HG02759 (cell line): ENCODE measurements around the gene TULP4.

ENCODE experiments used
- ATAC-seq: cut with Tn5 transposase; IDR thresholded peaks from one replicate; pipeline ENCODE4 v1.9.1; 2021; ENCODE audit warnings: mild to moderate bottlenecking, moderate library complexity; ENCODE audit not compliant: unreplicated experiment

TULP4 gene

DNA sequence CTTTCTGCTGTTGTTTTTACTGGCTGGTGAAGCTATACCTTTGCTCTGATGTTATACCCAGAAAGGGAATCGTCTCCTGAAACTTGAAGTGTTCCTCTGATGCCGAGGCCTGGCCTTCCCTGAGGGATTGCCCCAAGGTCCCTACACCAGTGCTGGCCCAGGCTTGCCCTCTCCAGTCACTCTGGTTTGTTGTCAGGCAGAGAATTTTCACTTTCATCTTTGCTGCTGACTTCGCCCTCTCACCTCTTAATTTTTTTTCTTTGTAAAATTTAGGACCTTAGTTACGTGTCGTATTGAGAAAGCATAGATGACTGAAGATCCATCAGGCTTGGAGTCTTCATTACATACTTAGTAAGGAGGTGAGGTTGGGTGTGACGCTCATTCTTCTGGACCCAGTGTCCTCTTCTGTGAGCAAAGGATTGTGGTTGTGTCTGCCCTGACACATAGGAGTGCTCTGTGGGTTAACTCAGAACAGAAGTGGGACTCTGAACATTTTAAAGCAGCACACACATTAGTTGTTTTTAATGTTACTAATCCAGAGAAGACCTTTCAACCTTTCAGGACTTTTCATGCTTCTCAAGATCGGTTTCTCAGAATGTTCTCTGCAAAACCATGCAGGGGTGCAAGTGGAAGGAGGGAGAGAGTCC is 45.4 kb downstream of the TULP4 start:
- ATAC-seq: peak; percentile 66

DNA sequence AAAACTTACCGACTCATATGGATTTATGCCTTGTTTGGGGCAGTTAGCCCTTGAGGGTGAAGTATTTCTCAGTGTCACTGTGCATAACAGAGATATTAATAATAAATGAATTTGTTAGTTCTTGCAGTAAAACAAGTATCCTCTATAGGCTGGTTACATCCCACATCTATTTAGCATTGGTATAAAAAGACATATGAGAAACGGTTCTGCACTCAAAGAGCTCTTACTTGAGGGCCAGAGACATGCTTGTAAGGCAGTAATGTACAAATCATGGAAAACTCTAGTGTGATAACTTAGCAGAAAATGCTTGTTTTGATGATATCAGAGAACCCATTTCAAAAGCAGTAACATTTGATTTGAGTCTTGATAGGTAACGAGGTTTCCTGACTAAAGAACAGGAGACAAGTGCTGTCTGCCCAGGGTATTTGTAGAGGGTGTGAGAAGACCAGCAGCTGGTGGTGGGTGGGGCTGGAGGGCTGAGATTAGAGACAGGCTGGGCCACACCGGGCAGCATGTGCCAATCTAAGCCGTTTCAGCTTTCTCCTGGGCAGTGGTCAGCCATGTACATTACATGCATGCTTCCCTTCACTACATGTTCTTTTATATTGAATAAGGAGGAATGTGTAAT is 46.3 kb downstream of the TULP4 start:
- ATAC-seq: no peak

DNA sequence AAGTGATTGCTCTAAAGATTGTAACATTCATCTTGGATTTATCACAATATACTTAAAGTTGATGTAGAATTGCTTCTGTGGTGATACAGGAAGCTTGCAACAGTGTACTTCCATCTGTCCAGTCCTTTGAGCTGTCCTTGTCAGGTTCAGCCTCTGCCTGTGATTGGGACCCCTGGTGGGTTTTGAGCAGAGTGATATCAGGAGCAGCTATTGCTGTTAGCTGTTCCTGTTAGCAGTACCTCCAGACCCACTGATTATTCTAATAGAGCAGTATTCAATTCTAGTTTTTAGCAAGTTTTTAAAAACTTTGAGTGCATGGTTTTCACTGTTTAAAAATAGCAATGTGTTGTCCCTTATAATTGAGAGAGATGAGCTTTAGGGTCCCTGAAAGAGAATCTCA is 48.8 kb downstream of the TULP4 start:
- ATAC-seq: no peak

DNA sequence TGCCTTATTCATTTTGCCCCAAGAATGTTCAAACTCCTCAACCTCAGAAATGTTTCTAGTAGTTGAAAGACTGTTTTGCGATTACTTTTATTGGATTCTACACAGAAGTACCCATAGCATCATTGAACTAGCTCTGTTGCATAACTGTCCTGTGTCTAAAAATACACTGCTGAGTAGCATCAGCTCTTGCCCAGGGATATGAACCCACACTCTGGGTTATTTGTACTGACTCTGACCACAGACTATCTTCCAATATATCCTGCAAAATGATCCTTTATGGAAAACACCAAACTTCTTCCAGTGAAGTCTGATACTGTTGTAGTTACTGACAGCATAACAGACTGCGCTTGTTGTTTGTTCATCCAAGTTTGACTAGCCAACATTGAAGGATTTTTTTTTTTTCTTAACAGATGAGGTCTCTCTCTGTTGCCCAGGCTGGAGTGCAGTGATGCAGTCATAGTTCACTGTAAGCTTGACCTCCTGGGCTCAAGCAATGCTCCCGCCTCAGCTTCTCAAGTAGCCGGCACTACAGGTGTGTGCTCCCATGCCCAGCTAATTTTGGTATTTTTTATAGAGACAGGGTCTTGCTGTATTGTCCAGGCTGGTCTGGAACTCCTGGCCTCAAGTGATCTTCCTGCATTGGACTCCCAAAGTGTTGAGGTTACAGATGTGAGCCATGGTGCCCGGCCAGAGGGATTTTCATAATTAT is 49.9 kb downstream of the TULP4 start:
- ATAC-seq: no peak

DNA sequence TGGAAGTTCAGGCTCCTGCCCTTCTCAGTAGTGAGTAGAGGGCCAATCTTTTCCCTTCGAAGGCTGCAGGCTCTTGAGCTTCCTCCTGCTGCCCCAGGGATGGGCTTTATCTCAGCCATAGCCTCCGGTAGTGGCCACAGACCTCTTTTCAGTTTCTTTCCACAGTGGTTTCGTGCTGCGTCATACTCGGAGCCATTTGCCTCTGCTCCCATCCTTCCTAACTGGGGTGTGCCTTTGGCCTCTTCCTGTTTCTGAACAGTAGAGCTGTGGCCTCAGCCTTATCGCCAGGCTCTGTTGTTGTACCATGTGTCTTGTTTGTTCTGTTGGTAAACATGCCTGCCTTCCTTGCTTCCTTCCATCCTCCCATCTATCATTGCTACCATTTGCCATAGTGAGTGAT is 54.1 kb downstream of the TULP4 start:
- ATAC-seq: no peak

DNA sequence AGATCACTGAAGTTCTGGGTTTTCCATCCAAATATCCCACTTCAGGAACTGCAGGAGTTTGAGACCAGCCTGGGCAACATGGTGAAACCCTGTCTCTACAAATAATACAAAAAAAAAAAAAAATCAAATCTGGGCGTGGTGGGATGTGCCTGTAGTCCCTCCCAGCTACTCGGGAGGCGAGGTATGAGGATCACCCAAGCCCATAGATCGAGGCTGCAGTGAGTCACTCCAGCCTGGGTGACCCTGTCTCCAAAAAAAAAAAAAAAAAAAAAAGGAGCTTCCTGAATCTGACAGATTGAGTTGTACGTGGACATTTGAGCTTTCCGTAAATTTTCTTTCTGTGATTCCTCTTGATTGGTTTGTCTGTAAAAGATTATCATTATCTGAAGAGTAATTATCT is 55.6 kb downstream of the TULP4 start:
- ATAC-seq: no peak

DNA sequence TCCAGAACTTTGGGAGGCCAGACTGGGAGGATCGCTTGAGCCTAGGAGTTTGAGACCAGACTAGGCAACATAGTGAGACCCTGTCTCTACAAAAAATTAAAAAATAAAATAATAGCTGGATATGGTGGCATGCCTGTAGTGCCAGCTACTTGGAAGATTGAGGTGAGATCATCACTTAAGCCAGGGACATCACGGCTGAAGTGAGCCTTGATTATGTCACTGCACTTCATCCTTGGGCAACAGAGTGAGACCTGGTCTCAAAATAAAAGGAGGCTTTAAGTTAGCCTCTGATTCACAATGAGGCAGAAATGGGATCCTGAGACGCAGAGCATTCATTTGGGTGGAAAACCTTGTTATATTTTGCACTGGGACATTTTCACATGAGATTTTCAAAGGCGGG is 57.0 kb downstream of the TULP4 start:
- ATAC-seq: no peak

DNA sequence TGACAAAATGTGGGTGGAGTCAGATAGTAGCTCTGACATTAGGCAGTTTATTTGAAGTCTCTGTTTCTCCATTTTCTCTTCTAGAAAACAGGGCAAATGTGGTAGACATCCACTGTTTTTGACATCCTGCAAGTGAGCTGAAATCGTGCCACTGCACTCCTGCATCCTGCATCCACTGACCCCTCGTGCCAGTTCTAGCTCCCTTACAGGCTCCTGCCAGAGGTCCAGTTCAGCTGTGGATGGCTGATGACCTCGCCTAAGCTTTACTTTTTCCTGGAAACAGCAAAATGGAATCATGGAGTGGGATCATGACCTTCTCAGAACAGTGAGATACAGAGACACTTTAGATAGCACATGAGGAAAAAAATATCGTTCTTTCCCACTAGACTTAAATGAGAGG is 58.5 kb downstream of the TULP4 start:
- ATAC-seq: no peak

DNA sequence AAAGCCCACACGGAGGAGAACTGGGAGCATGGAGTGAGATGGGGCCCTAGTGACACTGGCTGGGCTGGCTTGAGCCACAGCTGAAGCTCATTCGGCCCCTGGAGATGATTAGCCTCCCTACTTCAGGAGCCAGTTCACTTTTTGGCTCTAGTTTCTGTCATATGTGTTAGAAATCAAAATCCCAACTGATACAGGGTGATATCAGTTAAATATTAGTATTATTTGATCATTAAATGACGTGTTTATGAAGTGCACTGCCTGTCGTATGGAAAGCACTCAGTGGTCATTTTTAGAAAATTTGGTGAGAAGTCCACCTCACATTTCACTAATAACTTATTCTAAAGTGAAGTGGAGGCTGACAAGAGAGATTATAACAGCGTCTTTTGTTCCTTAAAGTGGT is 59.0 kb downstream of the TULP4 start:
- ATAC-seq: no peak

DNA sequence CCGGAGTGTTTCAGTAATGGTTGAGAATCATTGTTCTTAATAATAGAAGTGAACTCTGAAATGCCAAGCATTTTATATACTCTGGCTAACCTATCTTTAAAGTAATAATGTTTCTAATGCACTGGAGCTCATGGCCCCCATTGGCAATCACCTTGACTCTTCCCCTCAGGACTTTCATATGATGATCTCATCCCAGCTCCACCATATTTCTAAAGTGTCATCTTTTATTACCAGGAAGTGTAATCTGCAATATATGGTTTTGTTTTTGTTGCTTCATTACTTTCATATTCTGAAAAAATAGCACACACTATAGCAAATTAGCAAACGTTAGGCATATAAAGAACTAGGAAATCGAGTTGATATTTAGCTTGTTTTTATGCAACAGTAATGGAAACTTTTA is 60.3 kb downstream of the TULP4 start:
- no peak for ATAC-seq

DNA sequence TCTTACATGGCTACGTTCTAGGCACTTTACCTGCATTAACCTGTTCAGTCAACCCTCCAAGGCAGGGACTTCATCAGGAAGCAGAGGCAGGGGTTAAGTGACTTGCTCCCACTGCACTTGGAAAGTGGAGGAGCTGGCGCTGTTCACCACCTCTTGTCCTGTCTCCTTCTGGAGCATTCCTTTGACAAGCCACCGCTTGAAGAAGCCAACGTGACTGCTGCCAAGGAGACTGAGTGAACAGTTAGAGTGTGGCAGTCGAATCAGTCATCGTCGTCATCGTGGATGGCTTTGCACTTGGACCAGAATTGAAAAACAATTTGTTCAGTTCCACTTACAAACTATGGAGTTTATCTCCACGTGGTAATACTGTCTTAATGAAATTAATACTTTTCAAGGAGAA is 60.9 kb downstream of the TULP4 start:
- ATAC-seq: no peak

DNA sequence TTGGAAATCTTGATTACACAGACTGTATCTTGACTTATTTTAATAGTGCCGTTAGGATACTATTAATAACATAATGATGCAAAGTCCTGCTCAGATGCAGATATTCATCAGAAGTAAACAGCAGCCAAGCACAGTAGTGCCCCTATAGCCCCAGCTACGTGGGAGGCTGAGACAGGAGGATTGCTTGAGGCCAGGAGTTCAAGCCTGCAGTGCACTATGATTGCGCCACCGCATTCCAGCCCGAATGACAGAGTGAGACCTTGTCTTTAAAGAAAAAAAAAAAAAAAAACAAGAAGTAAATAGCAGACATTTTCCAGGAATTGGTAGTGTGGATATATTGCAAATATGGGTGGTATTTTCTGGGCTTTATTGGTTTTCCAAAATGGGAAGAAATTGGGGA is 61.8 kb downstream of the TULP4 start:
- ATAC-seq: no peak

DNA sequence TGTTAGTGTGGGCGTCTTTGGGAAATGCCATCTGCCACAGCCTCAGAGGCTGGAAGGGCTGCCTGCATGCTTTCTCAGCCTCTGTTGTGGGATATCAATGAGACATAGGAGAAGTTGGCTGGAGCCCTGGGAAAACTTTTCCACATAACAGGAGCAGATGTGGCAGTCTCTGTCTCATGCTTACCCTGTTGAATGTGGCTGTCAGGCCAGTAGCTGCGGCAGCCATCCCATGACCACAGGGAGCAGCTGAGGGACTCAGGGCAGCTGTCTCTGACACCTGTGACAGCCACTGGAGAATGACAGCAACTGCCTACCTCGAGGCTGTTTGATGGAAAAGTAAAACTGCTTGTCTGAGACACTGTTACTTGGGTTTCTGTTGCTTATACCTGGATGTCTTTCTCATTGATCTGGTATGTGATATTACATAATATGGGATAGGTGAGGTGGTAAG is 64.4 kb downstream of the TULP4 start:
- no peak for ATAC-seq

DNA sequence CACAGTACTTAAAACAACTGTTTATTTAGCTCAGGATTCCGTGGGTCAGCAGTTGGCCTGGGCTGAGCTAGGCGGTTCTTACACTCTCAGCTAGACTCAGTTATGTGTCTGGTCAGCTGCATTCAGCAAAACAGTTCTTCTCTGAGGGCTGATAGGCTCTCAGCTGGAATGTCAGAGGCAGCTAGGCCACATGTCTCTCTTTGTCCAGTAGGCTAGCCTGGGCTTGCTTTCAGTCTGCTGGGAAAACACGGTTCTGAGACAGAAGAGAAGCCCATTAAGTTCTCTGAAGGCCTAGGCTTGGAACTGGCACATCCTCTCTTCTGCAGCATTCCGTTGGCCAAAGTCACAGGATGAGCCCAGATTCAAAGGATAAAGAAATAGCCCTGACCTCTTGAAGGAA is 65.6 kb downstream of the TULP4 start:
- ATAC-seq: no peak

DNA sequence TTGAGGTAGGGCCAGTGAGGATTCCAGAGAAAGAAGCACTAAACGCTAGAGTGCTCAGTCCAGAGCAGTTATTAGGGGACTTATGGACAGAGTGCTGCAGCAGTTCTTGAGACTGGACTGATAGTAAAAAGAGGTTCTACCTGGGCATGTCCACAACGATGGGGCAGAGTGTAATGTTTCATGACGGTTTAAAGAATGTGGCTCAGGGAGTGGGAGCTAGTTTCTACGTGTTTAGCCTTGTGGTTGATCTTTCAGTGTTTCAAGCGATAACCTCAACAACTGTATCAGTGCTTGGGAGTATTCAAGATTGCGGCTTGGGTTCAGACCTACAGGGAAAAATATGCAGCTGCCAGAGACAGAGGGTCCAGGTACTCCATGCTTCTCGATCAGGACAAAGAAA is 67.1 kb downstream of the TULP4 start:
- ATAC-seq: no peak

DNA sequence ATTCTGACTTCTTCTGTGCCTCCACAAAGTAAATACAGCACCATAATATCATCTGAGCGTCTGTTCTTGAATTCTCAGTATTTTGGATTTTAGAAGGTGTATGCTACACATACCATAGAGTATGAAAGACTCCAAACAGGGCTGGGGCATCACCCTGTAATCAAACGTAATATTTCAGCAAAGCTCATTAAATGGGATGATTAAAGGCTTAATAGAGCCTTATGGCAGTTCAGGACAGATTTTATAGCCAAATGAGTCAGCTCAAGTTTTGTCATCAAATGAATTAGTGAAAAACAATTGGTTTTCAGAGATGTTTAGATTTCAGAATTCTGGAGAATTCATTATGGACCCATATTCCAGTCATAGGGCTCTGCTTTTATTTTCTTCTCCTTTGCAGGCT is 68.9 kb downstream of the TULP4 start:
- ATAC-seq: no peak

DNA sequence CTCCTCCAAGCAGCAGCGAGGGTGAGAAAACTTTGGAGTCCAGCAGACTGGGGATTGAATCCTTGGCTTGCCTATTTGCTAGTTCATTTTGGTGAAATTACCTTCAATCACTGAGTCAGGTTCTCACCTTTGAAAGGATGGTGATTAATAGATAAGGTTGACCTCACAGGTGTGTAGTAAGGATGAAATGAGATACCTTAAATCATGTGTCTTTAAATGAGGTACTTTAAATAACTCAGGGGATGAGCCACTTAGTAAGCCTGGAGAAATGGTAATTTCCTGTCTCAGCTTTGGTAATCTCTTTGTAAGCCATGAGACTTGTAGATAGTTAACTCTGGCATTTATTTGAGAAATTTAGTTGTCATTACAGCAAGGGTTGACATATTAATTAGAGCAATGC is 70.2 kb downstream of the TULP4 start:
- ATAC-seq: no peak

DNA sequence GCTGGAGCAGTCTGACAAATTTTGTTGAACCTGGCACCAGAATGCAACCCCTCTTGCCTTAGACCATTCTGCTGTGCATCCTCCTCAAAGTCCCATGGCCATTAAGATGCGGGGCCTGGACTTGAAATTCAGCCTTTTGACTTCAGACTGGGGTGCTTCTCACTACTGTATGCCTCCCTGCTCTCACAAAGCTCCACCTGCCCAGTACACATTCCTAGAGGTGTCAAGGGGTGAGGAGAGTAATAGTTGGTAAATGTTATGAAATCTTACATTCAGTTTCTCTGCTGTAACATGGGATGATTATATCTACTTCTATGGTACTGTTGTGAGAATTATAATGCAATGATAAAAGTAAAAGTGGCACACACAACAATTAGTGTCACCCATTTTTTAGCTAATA is 70.8 kb downstream of the TULP4 start:
- no peak for ATAC-seq

DNA sequence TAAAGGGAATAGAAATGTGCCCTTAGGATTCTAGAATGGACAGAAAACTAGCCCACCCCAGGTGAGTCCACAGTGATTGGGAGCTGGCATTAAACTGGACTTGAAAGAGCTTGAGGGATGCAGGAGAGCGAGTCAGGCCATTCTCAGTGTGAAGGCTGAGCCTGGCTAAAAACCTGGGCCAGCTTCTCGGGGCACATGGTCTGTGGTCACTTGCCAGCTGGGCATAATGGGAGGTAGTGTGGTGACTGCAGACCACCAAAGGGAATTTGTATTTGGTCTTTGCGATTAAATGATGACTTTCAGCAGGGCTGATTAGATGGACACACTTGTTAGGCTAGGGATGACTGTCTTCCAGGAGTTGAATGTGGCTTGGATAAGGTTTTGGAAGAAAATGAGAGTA is 71.3 kb downstream of the TULP4 start:
- ATAC-seq: no peak

DNA sequence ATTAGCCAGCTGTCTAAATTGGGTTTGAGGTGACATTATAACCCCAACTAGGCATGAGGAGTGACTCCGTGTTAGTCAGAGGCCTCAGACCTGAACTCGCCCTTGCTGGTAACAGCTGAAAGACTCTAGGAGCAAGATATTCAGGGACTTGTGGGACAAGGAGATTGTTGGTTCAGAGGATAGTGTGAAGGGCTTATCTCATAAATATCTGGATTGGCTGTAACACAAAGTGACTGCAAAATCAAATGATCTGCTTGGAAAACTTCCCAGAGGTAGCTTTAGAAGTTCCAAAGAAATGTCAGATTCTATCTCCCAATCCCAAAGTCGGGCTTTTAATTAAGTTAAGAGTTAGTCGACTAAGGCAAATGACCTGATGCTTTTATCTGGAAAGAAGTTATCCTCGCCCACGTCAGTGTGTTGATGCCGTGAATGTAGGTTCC is 72.4 kb downstream of the TULP4 start:
- ATAC-seq: no peak

DNA sequence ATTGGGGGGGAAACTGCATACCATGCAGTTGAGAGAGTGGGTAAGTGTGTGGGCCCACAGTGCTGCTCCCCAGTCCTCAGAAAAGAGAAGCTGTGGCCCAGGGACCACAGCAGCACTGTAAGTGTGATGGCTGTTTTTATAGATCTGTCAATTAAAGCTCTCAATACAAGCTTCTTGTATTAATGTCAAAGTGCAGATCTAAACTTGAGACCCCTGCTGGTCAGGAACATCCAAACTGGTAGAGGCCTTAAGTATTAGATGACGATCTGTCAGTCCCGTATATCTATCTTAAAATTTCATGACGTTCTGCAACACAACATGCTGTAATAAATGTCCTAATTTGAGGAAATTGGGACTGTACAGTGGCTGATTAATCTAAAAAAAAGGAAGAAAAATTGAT is 74.8 kb downstream of the TULP4 start:
- no peak for ATAC-seq

DNA sequence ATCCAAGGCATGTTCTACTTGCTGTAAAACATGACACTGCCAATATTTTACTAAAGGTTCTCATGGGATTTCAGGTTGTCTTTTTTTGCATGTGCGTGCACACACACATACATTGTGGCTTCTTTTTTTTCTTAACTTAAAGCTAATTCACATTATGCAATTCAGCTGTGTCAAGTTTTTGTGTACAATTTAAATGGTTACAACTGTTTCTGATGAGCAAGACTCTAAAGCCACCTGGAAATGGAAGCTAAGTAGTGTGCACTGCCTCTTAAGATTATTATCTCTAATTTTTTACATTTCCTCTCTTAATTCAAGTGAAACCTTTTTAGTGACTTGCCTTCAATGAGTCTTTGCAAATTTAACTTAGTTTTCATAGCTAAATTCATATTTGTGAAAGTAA is 75.3 kb downstream of the TULP4 start:
- no peak for ATAC-seq
